22Rv1 (cell line): ENCODE measurements around the gene STC2.

Source experiments
- ZFX ChIP-seq: fragments of 450-650 bp; IDR thresholded peaks from 2 replicates; pipeline ENCODE4 v1.6.1; 2017; ENCODE audit warnings: antibody characterized with exemption, borderline replicate concordance
- TF ChIP-seq, protein P1 (sequence below): fragments of 450-650 bp; IDR thresholded peaks from 2 replicates; pipeline ENCODE4 v1.5.1; 2017; ENCODE audit warnings: mild to moderate bottlenecking

DNA sequence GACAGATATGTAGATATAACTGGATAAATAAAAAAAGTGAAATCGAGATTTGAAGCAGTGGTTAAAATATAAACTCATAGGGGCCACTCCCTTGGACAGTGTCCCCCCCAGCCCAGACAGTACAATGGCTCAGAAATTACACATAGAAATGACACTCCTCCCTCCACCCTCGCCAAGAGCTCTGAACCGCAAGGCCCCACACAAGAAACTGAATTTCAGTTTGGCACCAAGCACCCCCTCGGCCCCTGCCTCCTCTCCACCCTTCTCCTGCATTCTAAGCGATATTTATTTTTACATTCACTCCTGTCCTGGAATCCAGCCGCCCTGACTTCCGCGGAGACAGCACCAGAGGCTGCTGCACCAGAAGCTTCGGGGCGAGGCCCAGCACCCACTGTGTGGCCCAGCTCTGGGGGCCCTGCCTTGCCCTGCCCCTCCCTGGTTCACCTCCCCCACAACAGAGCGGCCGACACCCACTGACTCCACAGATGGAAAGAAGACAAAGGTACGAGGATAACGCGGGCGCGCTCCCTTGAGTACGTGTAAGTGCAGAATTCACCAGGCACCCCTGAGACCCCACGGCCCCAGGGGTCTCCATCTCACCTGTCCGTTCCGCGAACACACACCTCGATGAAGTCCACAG, 11.0 kb downstream of the STC2 start:
- TF ChIP-seq, protein P1, sequence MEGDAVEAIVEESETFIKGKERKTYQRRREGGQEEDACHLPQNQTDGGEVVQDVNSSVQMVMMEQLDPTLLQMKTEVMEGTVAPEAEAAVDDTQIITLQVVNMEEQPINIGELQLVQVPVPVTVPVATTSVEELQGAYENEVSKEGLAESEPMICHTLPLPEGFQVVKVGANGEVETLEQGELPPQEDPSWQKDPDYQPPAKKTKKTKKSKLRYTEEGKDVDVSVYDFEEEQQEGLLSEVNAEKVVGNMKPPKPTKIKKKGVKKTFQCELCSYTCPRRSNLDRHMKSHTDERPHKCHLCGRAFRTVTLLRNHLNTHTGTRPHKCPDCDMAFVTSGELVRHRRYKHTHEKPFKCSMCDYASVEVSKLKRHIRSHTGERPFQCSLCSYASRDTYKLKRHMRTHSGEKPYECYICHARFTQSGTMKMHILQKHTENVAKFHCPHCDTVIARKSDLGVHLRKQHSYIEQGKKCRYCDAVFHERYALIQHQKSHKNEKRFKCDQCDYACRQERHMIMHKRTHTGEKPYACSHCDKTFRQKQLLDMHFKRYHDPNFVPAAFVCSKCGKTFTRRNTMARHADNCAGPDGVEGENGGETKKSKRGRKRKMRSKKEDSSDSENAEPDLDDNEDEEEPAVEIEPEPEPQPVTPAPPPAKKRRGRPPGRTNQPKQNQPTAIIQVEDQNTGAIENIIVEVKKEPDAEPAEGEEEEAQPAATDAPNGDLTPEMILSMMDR = no peak
- no peak for TF ChIP-seq ZFX
